NB4 (cell line): ENCODE measurements around the gene GABARAP.

ENCODE experiments used
- DNase-seq: peaks from one replicate; pipeline ENCODE4 v3.0.0; 2010; ENCODE audit warnings: low read depth
- H3K4me3 ChIP-seq: one replicate; pipeline ENCODE4 v1.5.1; 2011; ENCODE audit warnings: mild to moderate bottlenecking, low read depth, low read length, moderate library complexity
- CTCF ChIP-seq: IDR thresholded peaks from one replicate; pipeline ENCODE4 v1.5.1; 2012; ENCODE audit warnings: low read depth, low read length
- MAX ChIP-seq: IDR thresholded peaks from 2 replicates; pipeline ENCODE4 v1.6.1; 2011; ENCODE audit warnings: low read depth, low read length
- MYC ChIP-seq: IDR thresholded peaks from 2 replicates; pipeline ENCODE4 v1.6.1; 2011; ENCODE audit warnings: low read depth, low read length
- POLR2A ChIP-seq: IDR thresholded peaks from 2 replicates; pipeline ENCODE4 v1.6.1; 2011; ENCODE audit warnings: mild to moderate bottlenecking; ENCODE audit not compliant: insufficient read length; ENCODE audit errors: extremely low read depth

Gene GABARAP

GRCh38 chr17:7192271-7192937, 49.8 kb downstream of the GABARAP start:
- no peak overlapping the region for H3K4me3 ChIP-seq
- TF ChIP-seq MYC (no peak), CTCF (no peak), POLR2A (no peak), MAX (no peak)
- no peak for DNase-seq

GRCh38 chr17:7191571-7192270, 50.5 kb downstream of the GABARAP start:
- peak; percentile 35 for DNase-seq
- H3K4me3 ChIP-seq = no peak overlapping the region
- TF ChIP-seq CTCF (no peak), MYC (no peak), MAX (no peak), POLR2A (no peak)

- TF ChIP-seq MAX (no peak), POLR2A (no peak), CTCF (no peak), MYC (no peak)
- DNase-seq = no peak
- no peak overlapping the region for H3K4me3 ChIP-seq
Measured at GRCh38 chr17:7191069-7191468, 51.2 kb downstream of the GABARAP start.

GRCh38 chr17:7190276-7190917, 51.9 kb downstream of the GABARAP start:
- DNase-seq = no peak
- TF ChIP-seq CTCF (no peak), POLR2A (no peak), MAX (no peak), MYC (no peak)
- H3K4me3 ChIP-seq = no peak overlapping the region
